Keratinocyte (primary cell): ENCODE results near the gene ATP5ME. TPM values are rescaled to one million over a fixed set of nuclear protein-coding genes. Genes with fewer than 3 reads are reported as not detected.

Experiments used
- DNase-seq: peaks from one replicate; pipeline ENCODE4 v3.0.0-alpha.2; 2011; ENCODE audit warnings: low read depth, missing footprints, low spot score
- FAIRE-seq: peaks from 2 replicates; lab custom pipeline; 2011; peaks lifted over from hg19 to GRCh38; lab: Jason Lieb, UNC
- H2AFZ ChIP-seq: 2 replicates; pipeline ENCODE4 v1.6.0; 2012; ENCODE audit warnings: low read length, control low read depth, inconsistent platforms; ENCODE audit not compliant: control insufficient read depth
- H3K27ac ChIP-seq: 2 replicates; pipeline ENCODE4 v1.5.1; 2011; ENCODE audit warnings: low read length; ENCODE audit not compliant: control insufficient read depth, insufficient read depth
- H3K27me3 ChIP-seq: 3 replicates; pipeline ENCODE4 v1.6.0; 2011; ENCODE audit warnings: low read length; ENCODE audit not compliant: control insufficient read depth, insufficient read depth; ENCODE audit errors: extremely low read depth
- H3K36me3 ChIP-seq, 2 experiments: 2 replicates in 1 of 2; 3 replicates in 1 of 2; pipeline ENCODE4 v1.5.1; 2011; ENCODE audit warnings: low read length in 2 of 2, mild to moderate bottlenecking in 1 of 2; ENCODE audit not compliant: control insufficient read depth in 2 of 2, insufficient read depth in 2 of 2; ENCODE audit errors: extremely low read depth in 1 of 2
- H3K4me1 ChIP-seq: 3 replicates; pipeline ENCODE4 v1.5.1; 2011; ENCODE audit warnings: low read length; ENCODE audit not compliant: control insufficient read depth, insufficient read depth; ENCODE audit errors: extremely low read depth
- H3K4me2 ChIP-seq: 3 replicates; pipeline ENCODE4 v1.6.0; 2011; ENCODE audit warnings: low read depth, low read length; ENCODE audit not compliant: control insufficient read depth, insufficient read depth; ENCODE audit errors: extremely low read depth
- H3K4me3 ChIP-seq, 3 experiments: fragments of 200-600 bp in 1 of 3; sonication (generic) in 1 of 3; 2 replicates in 2 of 3; 3 replicates in 1 of 3; pipeline ENCODE4 v1.5.1; 2011 to 2016; ENCODE audit warnings: low read length in 3 of 3, mild to moderate bottlenecking in 3 of 3, control low read depth in 2 of 3, inconsistent platforms in 1 of 3, low read depth in 1 of 3, mixed read lengths in 1 of 3, mixed run types in 1 of 3, moderate library complexity in 1 of 3; ENCODE audit not compliant: control insufficient read depth in 2 of 3, insufficient read depth in 2 of 3; ENCODE audit errors: extremely low read depth in 1 of 3
- H3K79me2 ChIP-seq: 2 replicates; pipeline ENCODE4 v1.6.0; 2012; ENCODE audit warnings: low read length; ENCODE audit not compliant: control insufficient read depth, insufficient read depth
- H3K9ac ChIP-seq: 3 replicates; pipeline ENCODE4 v1.6.0; 2011; ENCODE audit warnings: low read length; ENCODE audit not compliant: control insufficient read depth, insufficient read depth; ENCODE audit errors: extremely low read depth
- H3K9me1 ChIP-seq: 3 replicates; pipeline ENCODE4 v1.6.0; 2011; ENCODE audit warnings: low read length; ENCODE audit not compliant: control insufficient read depth, insufficient read depth; ENCODE audit errors: extremely low read depth
- H3K9me3 ChIP-seq: 2 replicates; pipeline ENCODE4 v1.5.1; 2012; ENCODE audit warnings: low read depth, low read length; ENCODE audit not compliant: control insufficient read depth
- H4K20me1 ChIP-seq: 3 replicates; pipeline ENCODE4 v1.6.0; 2011; ENCODE audit warnings: low read length; ENCODE audit not compliant: control insufficient read depth, insufficient read depth; ENCODE audit errors: extremely low read depth
- EZH2 ChIP-seq: IDR thresholded peaks from one replicate; pipeline ENCODE4 v1.6.1; 2012; ENCODE audit warnings: inconsistent platforms, mild to moderate bottlenecking, low read length, moderate library complexity
- dilution Hi-C: fragments of 300-500 bp; cut with MboI; formaldehyde crosslinking; loops from one replicate; pipeline ENCODE4 v1.7.0; 2020; ENCODE audit warnings: low sequenced_read_pairs; ENCODE audit not compliant: extremely low pct_ligation_motif_present
- polyA plus RNA-seq, 5 experiments: library from polyadenylated mRNA; depleted of rRNA in 3 of 5; stranded (reverse) in 3 of 5; stranded (forward) in 1 of 5; unstranded in 1 of 5; fragments of >200 nt; gene quantifications; 1 replicate in 1 of 5; 2 replicates in 3 of 5; 3 replicates in 1 of 5; pipeline versions ENCODE4 v1.2.1 to v1.2.3, GENCODE V29; 2011 to 2012; ENCODE audit warnings: missing spikeins in 2 of 5, low read depth in 1 of 5, low replicate concordance in 1 of 5
- TF ChIP-seq, protein P1 (sequence below), 3 experiments: IDR thresholded peaks in 1 of 3; conservative IDR thresholded peaks in 1 of 3; optimal IDR thresholded peaks in 1 of 3; 2 replicates in 2 of 3; 3 replicates in 1 of 3; pipeline versions ENCODE3 to v1.5.1; 2011; ENCODE audit warnings: low read length in 3 of 3, mild to moderate bottlenecking in 3 of 3, moderate library complexity in 2 of 3, control low read depth in 1 of 3, inconsistent platforms in 1 of 3; ENCODE audit not compliant: insufficient read depth in 2 of 3; ENCODE audit errors: extremely low read depth in 1 of 3

The ATP5ME gene
- polyA plus RNA-seq, 1 donor (not counting 4 experiments of a cell fraction or from before 2014, with no cell fraction given) = 438 TPM

DNA sequence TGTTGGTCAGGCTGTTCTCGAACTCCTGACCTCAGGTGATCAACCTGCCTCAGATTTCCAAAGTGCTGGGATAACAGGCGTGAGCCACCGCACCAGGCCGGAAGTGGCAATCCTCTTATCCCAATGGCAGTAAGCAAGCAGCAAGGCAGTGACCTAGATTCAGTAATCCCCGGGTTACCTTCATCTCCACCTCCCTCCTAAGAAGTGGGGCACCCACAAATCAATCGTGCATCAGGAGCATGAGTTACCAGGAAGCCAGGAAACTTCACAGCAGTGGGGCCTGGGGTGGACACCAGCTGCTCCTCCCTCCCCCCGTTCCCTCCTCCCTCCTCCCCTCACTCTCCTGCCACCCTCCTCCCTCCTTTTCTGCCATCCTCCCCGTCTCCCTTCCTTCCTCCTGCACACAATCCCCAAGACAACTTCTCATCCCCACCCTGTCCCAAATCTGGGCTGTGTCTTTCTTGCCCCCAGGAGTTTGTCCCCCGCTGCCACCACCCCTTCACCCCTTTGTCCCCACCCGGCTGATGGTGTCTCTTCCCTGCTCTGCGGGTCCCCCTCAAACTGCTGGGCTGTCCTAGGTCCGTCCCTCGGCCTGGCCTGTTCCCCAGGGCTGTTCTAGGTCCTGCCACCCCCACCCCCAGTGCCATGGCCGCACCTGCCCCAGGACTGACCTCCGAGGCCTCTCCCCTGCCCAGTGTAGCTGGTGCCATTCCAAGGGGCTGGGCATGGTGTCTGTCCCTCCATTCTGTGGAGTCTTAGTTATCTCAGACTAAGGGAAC is 46.5 kb downstream of the ATP5ME start:
- Histone ChIP-seq H4K20me1 (no peaks in the 10 kb centered on the region), H3K36me3 (no peaks in the 10 kb centered on the region), H3K4me1 (no peaks in the 10 kb centered on the region)

DNA sequence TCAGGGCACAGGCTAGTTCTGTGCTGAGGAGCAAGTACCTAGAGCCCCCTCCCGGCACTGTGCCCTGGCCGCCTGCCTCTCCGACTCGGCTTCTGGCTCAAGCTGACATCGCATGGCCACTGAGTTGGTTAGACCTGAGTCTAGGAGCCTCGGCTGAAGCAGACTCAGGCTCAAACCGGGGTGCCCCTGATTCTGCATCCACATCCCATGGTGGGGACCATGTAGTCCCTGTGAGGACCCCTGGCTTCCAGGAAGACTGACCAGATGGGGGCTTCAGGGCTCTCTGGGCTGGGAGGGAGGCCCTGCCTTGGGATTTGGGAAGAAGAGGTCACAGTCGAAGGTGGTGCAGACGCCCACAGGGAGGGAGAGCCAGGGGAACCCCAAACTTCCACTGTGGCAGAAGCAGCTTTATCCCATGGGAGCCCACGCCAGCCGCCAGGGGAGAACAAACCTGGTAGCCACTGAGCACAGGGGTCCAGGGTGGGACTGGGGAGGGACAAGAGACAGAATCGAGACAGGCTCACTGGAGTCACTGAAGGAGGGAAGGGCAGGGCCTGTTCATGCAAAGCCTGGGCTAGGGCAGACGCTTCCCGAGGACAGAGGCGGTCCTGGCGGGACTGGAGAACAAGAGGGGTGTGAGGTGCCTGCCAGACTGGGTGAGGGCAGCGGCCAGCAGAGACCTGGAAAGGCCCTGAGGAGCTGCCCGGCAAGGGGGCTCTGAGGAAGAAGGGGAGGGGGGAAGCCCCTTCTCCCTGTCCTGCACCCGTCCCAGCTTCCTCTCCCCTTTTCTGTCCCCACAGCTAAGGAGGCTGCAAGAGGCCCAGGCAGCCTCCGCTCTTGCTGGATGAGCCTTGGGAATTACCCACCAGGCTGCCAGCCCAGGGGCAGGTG is 47.6 kb downstream of the ATP5ME start:
- no peaks in the 10 kb centered on the region for H3K79me2 ChIP-seq
- no peak overlapping the region for H3K4me2 ChIP-seq
- no peaks in the 10 kb centered on the region for H3K27me3 ChIP-seq
- H3K9me1 ChIP-seq = no peaks in the 10 kb centered on the region
- FAIRE-seq (no peak), DNase-seq (no peak)
- no peaks in the 10 kb centered on the region for H3K4me1 ChIP-seq
- H3K9me3 ChIP-seq = peaks cover 5% of the 10 kb centered on the region
- no peaks in the 10 kb centered on the region for H3K36me3 ChIP-seq
- no peak for TF ChIP-seq EZH2
- TF ChIP-seq, protein P1, sequence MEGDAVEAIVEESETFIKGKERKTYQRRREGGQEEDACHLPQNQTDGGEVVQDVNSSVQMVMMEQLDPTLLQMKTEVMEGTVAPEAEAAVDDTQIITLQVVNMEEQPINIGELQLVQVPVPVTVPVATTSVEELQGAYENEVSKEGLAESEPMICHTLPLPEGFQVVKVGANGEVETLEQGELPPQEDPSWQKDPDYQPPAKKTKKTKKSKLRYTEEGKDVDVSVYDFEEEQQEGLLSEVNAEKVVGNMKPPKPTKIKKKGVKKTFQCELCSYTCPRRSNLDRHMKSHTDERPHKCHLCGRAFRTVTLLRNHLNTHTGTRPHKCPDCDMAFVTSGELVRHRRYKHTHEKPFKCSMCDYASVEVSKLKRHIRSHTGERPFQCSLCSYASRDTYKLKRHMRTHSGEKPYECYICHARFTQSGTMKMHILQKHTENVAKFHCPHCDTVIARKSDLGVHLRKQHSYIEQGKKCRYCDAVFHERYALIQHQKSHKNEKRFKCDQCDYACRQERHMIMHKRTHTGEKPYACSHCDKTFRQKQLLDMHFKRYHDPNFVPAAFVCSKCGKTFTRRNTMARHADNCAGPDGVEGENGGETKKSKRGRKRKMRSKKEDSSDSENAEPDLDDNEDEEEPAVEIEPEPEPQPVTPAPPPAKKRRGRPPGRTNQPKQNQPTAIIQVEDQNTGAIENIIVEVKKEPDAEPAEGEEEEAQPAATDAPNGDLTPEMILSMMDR (optimal IDR thresholded peaks at IDR 0.05 in 1 of 3, IDR thresholded peaks at IDR 0.05 in 1 of 3, conservative IDR thresholded peaks at IDR 0.05 in 1 of 3; ENCODE audit: extremely low read depth in 1 of 3, insufficient read depth in 2 of 3, low read length in 3 of 3) = no peak
- H3K9ac ChIP-seq = no peak overlapping the region
- H3K4me3 ChIP-seq = no peak overlapping the region
- no peaks in the 10 kb centered on the region for H4K20me1 ChIP-seq
- H2AFZ ChIP-seq = no peak overlapping the region
- H3K27ac ChIP-seq = no peak overlapping the region
- dilution Hi-C loops = no loop called here

More for the DNA sequence above, 46.5 kb downstream of the ATP5ME start:
- Histone ChIP-seq H3K27me3 (no peaks in the 10 kb centered on the region), H3K4me3 (no peak overlapping the region), H3K9ac (no peak overlapping the region), H3K4me2 (no peak overlapping the region), H3K9me3 (peaks cover 13% of the 10 kb centered on the region), H3K79me2 (no peaks in the 10 kb centered on the region), H3K9me1 (no peaks in the 10 kb centered on the region), H2AFZ (no peak overlapping the region), H3K27ac (no peak overlapping the region)
- DNase-seq = no peak
- dilution Hi-C loops = no loop called here
- FAIRE-seq = no peak
- TF ChIP-seq EZH2 = no peak
- TF ChIP-seq, protein P1 (optimal IDR thresholded peaks at IDR 0.05 in 1 of 3, IDR thresholded peaks at IDR 0.05 in 1 of 3, conservative IDR thresholded peaks at IDR 0.05 in 1 of 3; ENCODE audit: extremely low read depth in 1 of 3, insufficient read depth in 2 of 3, low read length in 3 of 3) = no peak
